ENCODE results near the gene LAMA2. TPM values are rescaled to one million over a fixed set of nuclear protein-coding genes. Genes with fewer than 3 reads are reported as not detected.
"Not testable (repeated sequence)": the region's sequence is repeated elsewhere in the genome, so short reads cannot be mapped to it uniquely, and the experiment has no call there.

Gene LAMA2
- total and polyA plus RNA-seq, 2 experiments from 2014 or later = 13.4 to 78.1 TPM

GRCh38 chr6:129046526-129046925 is 163.6 kb downstream of the LAMA2 start:
- no peaks in the 10 kb centered on the region for H3K27me3 ChIP-seq
- H3K4me3 ChIP-seq = no peak overlapping the region
- no peaks in the 10 kb centered on the region for H3K4me1 ChIP-seq (ENCODE audit: low read depth)
- TF ChIP-seq, protein P1, sequence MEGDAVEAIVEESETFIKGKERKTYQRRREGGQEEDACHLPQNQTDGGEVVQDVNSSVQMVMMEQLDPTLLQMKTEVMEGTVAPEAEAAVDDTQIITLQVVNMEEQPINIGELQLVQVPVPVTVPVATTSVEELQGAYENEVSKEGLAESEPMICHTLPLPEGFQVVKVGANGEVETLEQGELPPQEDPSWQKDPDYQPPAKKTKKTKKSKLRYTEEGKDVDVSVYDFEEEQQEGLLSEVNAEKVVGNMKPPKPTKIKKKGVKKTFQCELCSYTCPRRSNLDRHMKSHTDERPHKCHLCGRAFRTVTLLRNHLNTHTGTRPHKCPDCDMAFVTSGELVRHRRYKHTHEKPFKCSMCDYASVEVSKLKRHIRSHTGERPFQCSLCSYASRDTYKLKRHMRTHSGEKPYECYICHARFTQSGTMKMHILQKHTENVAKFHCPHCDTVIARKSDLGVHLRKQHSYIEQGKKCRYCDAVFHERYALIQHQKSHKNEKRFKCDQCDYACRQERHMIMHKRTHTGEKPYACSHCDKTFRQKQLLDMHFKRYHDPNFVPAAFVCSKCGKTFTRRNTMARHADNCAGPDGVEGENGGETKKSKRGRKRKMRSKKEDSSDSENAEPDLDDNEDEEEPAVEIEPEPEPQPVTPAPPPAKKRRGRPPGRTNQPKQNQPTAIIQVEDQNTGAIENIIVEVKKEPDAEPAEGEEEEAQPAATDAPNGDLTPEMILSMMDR (IDR thresholded peaks at IDR 0.05; ENCODE audit: low read depth, low read length) = no peak
- H3K9me3 ChIP-seq (ENCODE audit: low read depth) = no peaks in the 10 kb centered on the region
- no peak for DNase-seq (ENCODE audit: low read depth in 1 of 2, low spot score in 1 of 2)
- H3K27ac ChIP-seq = no peak overlapping the region
- peaks cover 6% of the 10 kb centered on the region for H3K36me3 ChIP-seq

DNA sequence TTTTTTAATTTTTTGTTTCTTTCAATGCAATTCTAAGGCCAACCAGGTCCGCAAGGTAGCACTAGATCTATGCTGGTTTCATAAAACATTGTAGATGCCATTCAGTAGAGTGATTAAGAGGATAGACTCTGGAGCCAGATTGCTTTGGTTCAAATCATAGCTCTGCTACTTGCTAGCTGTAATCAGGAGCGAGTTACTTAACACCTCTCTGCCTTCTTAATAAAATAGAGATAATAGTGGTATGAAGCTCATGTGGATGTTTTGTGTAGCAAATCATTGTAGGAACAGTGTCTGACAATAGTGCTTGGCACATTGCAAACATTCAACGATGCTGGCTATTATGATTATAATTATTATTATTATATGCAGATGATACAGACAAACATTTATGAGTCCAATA is 164.9 kb downstream of the LAMA2 start:
- TF ChIP-seq, protein P1 (IDR thresholded peaks at IDR 0.05; ENCODE audit: low read depth, low read length) = no peak
- Histone ChIP-seq H3K4me3 (no peak overlapping the region), H3K9me3 (ENCODE audit: low read depth) (no peaks in the 10 kb centered on the region), H3K27ac (no peak overlapping the region), H3K27me3 (no peaks in the 10 kb centered on the region), H3K36me3 (peaks cover 6% of the 10 kb centered on the region), H3K4me1 (ENCODE audit: low read depth) (no peaks in the 10 kb centered on the region)
- no peak for DNase-seq (ENCODE audit: low read depth in 1 of 2, low spot score in 1 of 2)

DNA sequence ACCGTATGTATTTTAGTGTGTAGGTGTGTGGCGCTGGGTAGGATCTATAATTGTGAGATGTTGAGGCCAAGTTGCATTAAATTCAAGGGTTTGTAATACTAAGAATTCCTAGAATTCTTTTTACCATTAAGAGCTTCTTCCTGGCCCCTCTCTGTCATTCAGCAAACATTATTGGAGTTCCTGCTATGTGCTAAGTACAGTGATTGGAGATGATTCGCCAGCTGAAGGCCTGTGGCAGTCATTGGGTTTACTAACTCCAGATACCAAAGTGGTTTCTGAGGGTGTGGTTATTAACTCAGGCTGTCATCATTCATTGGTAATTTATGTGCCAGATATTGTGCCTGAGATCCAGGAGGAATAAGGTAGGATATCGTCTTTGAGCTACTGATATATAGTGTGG is 167.1 kb downstream of the LAMA2 start:
- Histone ChIP-seq H3K36me3 (peaks cover 6% of the 10 kb centered on the region), H3K27ac (no peak overlapping the region), H3K4me3 (no peak overlapping the region), H3K27me3 (no peaks in the 10 kb centered on the region), H3K4me1 (ENCODE audit: low read depth) (no peaks in the 10 kb centered on the region), H3K9me3 (ENCODE audit: low read depth) (no peaks in the 10 kb centered on the region)
- DNase-seq (ENCODE audit: low read depth in 1 of 2, low spot score in 1 of 2) = no peak
- TF ChIP-seq, protein P1 (IDR thresholded peaks at IDR 0.05; ENCODE audit: low read depth, low read length) = no peak

GRCh38 chr6:129053143-129053542 is 170.2 kb downstream of the LAMA2 start:
- H3K27ac ChIP-seq; H3K4me1 ChIP-seq (ENCODE audit: low read depth); H3K4me3 ChIP-seq; H3K36me3 ChIP-seq; H3K9me3 ChIP-seq (ENCODE audit: low read depth); DNase-seq (ENCODE audit: low read depth in 1 of 2, low spot score in 1 of 2); H3K27me3 ChIP-seq: not testable (repeated sequence)

- Histone ChIP-seq H3K27me3 (no peaks in the 10 kb centered on the region), H3K4me1 (ENCODE audit: low read depth) (no peaks in the 10 kb centered on the region), H3K36me3 (no peaks in the 10 kb centered on the region), H3K27ac (no peak overlapping the region), H3K4me3 (no peak overlapping the region), H3K9me3 (ENCODE audit: low read depth) (no peaks in the 10 kb centered on the region)
- DNase-seq (ENCODE audit: low read depth in 1 of 2, low spot score in 1 of 2) = peak in 1 of 2 donors; percentile 40
- TF ChIP-seq, protein P1 (IDR thresholded peaks at IDR 0.05; ENCODE audit: low read depth, low read length) = no peak
Measured at GRCh38 chr6:129055796-129056195, 172.9 kb downstream of the LAMA2 start.

DNA sequence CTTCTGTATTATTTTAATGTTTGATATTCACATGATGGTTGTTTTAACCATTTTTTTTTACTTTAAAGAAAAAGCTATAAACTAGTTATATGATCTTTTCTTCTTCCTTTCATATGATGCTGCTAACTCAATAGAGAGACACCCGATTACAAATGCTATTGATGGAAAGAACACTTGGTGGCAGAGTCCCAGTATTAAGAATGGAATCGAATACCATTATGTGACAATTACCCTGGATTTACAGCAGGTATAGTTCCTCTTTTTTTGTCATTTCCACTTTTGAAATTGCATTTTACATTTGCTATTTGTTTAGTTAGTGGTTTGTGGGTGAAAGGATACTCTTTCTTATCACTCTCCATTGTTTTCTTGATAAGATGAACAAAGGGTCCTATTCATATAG is 176.7 kb downstream of the LAMA2 start:
- no peak for DNase-seq (ENCODE audit: low read depth in 1 of 2, low spot score in 1 of 2)
- H3K9me3 ChIP-seq (ENCODE audit: low read depth) = no peaks in the 10 kb centered on the region
- H3K36me3 ChIP-seq = no peaks in the 10 kb centered on the region
- no peaks in the 10 kb centered on the region for H3K4me1 ChIP-seq (ENCODE audit: low read depth)
- H3K27ac ChIP-seq = no peak overlapping the region
- TF ChIP-seq, protein P1 (IDR thresholded peaks at IDR 0.05; ENCODE audit: low read depth, low read length) = no peak
- no peaks in the 10 kb centered on the region for H3K27me3 ChIP-seq
- H3K4me3 ChIP-seq = no peak overlapping the region

All from cardiac muscle cell (in vitro differentiated cells and primary cell).